Stimulated activated CD8-positive, alpha-beta memory T cell treated with anti-CD3 and anti-CD28 coated beads, Interleukin-4, amount 100 ng/mL, for 24 hours (primary cell): ENCODE measurements around the gene IP6K3.

Experiments
- DNase-seq: peaks from one replicate; pipeline ENCODE4 v3.0.0-alpha.2; 2020; ENCODE audit warnings: low read depth

The IP6K3 gene

GRCh38 chr6:33746651-33747100, at the start of gene IP6K3:
Gene IP6K3 (minus strand): TSS chr6:33746905. CDS start chr6:33735476, 11,429 bp downstream.
- no peak for DNase-seq

DNA sequence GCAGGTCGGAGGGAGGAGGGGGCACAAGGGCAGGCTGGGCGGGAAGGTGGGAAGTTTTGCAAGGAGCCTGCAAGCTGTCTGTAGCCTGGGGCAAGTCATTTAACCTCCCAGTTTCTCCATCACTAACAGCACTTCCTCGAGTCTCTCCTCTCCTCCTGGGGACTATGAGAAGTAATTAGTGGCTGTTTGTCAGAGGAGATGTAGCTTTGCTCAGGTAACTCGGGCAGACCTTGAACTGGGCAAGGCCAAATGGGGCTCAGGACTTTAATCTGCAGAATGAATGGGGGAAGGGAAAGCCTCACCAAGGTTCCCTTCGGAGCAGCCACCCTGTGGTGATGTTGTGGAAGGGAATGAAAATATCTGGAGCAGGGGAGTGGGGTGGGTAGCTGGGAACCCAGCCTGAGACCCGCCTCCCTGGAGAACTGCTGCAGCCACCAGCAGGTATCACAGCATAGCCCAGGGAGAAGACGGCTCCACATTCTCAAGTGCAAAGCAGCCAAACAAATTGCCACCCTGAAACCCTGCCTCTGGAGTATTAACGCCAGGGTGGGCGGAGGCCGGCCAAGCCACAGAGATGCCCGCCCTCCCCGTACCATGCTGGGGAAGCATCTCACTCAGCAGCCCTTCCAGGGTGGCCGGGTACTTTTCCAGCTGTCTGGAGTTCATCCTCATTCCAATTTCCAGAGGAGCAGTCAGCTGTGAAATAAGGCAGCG, 48.4 kb upstream of the IP6K3 start:
- DNase-seq: no peak

GRCh38 chr6:33792981-33793380, 46.3 kb upstream of the IP6K3 start:
- DNase-seq: no peak

- no peak for DNase-seq
Measured at GRCh38 chr6:33791620-33792019, 44.9 kb upstream of the IP6K3 start.

DNA sequence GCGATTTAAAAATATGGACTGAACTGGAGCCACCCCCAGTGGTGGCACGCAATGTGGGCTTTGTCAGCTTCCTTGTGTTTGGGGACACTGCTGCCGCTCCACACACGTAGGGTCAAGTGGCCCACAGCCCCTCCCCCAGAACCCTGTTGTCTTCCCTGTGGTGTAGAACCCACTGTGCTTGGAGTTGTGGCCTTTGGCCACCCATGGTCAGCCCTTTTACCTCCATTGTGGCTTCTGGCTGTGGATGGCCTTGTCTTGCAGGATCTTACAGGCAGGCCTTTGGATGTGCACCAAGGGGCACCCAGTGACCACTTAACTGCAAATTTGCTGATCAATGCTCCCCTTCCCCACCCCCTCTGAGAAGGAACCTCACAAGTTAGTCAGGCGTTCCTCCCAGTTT, 44.2 kb upstream of the IP6K3 start:
- no peak for DNase-seq

DNA sequence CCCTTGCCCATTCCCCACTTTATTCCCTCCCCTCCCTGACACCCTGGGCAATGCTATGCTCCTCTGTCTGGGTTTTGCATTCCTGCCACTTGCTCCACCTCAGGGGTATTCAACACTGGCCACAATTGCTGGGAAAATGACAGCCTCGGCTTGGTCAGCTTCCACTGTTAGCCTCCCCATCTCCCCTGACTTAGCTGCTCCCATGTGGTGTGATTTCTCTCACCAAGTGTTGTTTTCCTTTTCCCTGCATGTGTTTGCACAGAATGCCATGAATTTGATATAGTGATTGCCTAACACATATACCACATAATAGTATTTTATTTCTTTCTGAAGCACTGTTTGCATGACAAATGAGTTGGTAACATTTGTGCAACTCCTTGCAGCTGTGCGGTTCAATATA, 43.7 kb upstream of the IP6K3 start:
- DNase-seq: no peak

- no peak for DNase-seq
Measured at GRCh38 chr6:33789550-33789895, 42.8 kb upstream of the IP6K3 start.

DNA sequence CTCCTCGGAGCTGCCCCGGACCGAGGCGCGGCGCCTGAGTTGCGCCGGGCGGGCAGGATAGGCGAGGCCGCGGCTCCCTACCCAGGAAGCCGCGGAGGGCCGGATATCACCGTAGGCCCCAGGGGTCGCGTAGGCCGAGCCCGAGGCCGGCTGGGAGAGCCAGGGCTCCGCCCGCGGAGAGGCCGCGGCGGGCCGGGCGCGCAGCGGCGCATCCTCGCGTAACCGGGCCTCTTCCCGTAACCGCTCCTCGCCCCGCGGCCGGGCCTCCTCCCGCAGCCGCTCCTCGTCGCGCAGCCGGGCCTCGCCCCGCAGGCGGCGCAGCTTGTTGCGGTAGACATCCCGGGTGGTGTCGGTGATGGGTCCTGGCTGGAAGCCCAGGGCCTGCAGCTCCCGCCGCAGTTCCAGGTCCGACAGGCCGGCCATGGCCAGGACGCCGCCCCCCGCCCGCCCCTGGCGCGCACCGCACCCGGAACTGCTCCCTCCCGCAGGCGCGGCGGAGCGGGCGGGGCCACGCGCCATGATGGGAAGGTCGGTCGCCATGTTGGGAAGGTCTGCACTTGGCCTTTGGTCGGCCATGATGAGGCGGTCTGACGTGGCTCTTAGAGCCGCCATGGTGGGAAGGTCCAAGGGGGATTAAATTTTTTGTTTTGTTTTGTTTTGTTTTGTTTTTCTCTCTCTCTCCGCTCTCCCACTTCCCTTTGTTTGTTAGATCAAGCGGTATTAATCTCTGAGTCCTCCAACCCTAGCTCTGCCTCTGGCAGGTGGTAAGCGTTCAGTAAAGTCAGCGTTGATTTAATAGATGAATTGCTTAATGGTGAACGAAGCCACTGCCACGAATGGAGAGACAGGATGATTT, 42.2 kb upstream of the IP6K3 start, which contains the start of gene LEMD2:
Gene LEMD2 (minus strand): TSS at position 437 of the 856 bp plus-strand sequence. CDS start 14 bp downstream, at position 423.
- peak; percentile 88 for DNase-seq

DNA sequence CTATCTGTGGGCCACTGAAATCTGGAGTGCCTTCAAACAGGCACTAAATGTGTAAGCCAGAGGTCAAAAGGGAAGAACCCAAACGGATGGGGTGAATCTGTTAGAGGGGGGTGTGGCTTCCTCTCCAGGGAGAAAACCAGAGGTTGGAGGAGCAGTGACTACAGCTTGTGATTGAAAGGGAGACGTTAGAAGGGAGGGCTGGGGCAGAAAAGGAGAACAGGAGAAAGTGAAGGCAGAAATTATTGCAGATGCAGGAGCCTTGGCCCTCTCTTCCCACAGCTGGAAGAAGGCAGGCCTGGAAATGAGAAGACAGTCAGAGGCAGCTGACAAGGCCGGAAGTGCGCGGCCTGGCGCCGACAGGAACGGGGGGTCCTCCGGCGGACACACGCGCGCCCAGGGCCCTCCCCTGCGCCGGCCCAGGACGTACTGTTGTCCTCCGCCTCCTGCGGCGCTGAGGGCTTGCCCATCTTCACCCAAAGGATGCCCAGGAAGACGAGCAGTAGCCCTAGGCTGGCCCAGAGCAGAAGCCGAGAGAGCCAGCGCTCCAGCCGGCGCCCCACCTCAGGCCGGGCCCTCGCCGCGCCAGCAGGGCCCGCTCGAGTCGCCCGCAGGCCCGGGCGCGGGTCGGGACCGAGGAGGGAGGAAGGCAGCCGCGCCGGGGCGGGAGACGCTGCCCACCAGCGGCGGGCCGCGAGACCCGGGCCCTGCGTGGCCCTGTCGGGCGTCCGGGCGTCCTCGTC, 41.4 kb upstream of the IP6K3 start:
- peak; percentile 54 for DNase-seq

- DNase-seq: no peak
Measured at GRCh38 chr6:33787346-33787953, 40.7 kb upstream of the IP6K3 start.

GRCh38 chr6:33786736-33787135, 40.0 kb upstream of the IP6K3 start:
- DNase-seq: no peak

DNA sequence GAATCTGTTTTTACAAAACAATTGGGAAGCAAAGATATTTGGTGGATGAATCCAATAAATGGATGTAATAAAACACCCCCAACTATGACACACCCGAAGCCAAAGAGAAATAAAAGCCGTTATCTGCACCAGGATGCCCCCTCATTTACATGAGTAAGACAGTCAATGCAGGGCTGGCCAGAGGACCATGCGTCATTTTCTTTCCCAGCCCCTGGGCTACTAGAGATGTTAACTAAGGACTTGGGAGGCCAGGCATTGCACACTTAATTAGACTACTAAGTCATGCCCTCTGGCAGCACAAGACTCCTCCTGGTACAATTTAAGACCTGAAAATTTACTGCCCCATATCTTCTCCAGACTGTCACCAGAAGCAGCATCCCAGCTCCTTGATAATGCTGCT, 39.1 kb upstream of the IP6K3 start:
- DNase-seq: no peak

GRCh38 chr6:33784787-33785186, 38.1 kb upstream of the IP6K3 start:
- DNase-seq: no peak

GRCh38 chr6:33783781-33784520, 37.2 kb upstream of the IP6K3 start:
- no peak for DNase-seq

DNA sequence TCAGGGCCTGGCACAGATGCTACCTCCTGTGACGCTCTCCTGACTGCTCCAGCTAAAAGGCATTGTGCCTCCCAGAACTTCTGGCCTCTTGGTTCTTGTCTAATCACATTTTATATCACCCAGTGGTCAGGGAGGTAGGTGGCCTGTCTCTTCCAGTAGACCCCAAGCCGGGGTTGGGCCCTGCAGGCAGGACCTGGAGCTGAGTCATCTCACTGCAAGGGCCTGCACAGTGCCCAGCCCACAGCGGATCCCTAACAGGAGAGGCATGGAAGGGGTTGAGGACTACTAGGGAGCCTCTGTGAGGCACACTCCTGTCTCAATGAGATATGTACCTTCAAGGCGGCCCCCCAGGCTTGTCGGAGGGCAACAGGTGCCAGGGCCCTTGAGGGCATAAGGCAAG, 35.9 kb upstream of the IP6K3 start:
- DNase-seq: no peak

DNA sequence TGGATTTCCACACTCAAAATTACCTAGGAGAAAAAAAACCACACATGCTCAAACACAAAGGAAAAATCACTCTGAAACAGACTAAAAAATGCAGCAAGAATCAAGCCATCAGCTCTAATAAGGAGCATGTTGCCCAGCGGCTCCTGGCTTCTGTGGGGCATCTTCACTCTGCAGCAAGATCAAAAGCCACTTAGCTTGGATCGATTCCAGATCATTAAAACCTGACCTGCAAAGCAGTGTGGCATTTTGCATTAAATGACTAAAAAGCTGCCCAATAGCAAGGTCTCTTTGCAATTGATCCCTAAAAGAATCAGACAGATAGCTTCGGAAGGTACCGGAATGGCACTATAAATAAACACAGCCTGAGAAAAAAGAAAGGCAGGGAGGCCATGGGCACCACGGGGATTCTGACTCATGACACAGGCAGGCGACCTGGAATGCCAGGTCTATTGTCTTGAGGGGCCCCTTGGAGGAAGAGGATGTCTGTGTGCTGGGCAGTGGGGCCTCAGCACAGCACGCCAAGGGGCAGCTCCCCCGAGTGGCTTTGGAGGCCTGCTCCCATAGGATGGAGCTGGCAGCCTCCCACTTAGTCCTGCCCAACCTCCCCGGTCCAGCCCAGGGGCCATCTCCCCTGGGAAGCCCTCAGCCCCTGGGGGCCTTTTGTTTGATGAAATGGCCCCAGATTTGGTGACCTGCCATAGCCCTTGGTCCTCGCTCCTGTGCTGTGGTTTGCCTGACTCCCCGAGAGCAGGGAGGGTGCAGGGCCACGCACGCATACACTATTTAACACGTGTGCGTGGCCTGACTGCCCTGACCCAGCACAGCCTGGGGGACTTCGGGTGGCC, 34.6 kb upstream of the IP6K3 start:
- no peak for DNase-seq

DNA sequence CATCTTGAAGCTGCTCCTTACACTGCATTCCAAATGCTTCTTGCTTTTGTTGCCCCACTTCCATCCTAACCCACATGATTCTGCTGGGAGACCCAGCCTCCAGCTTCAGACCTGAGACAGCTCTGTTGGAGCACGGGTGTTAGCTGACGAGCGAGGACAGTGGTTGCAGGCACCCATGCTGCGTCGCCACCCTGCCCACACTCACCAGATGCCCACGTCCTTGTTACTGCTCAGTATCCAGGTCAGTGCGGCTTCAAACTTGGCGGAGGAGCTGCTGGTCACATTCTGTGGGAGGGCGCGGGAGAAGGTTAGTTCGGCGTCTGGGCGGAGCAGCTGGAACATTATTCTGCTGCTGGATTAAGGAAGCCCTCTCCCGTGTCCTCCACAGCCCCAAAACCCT, 33.2 kb upstream of the IP6K3 start:
- DNase-seq: no peak

- DNase-seq: no peak
Measured at GRCh38 chr6:33779290-33779689, 32.6 kb upstream of the IP6K3 start.

- no peak for DNase-seq
Measured at GRCh38 chr6:33778444-33779121, 31.9 kb upstream of the IP6K3 start.
